ENCODE measurements around the gene EPS15.
"Not testable (repeated sequence)": the region's sequence is repeated elsewhere in the genome, so short reads cannot be mapped to it uniquely, and the experiment has no call there.

Gene EPS15

DNA sequence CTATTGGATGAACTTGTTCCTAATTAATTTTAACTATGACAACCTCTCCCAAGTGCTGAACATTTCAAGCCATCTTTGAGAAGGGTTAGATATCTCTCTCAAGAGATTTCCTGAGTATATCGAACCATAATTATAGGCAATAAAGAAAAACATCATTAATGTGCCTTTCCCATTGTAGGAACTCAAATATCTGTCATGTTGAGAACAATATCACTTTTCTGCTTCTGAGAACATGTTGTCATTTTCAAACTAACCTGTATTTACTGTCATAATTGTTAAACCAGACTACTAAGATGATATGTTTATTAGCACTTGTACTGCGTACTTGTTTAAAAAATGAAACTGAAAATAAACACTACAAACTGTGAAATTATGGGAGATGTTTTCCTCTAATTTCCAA lies 4.3 kb downstream of the EPS15 start:
- no peak for DNase-seq

DNA sequence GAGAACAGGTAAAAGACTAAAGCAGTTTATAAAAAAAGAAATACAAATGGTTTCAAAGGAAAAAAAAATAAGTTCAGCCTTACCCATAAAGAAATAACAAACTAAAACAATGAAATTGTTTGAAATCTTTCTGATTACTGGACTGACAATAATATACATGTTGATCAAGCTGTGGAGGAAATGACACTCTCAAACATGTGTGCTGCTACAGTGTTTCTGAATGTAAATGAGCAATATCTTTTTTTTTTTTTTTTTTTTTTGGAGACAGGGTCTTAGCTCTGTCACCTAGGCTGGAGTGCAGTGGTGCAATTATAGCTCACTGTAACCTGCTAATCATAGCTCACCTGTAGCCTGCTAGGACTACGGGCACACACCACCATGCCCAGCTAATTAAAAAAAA lies 6.5 kb downstream of the EPS15 start:
- DNase-seq, result no peak

DNA sequence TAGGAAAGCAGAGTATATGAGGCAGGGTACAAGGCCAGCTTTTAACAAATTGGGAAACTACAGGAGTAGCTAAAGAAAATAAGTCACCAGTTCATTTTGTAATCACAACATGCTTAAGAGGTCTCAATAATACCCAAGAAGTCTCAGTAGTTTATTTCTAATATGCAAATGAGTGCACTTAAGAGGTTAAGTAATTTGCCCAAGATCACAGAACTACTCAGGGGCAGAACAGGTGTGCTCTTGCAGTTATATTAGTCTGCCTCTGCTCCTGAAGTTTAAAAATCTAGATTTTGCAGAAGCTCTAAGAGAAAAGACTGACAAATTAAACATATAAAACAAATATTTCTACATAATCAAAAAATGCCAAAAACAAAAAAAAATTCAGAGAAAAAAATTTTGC lies 6.9 kb downstream of the EPS15 start:
- no peak for DNase-seq

DNA sequence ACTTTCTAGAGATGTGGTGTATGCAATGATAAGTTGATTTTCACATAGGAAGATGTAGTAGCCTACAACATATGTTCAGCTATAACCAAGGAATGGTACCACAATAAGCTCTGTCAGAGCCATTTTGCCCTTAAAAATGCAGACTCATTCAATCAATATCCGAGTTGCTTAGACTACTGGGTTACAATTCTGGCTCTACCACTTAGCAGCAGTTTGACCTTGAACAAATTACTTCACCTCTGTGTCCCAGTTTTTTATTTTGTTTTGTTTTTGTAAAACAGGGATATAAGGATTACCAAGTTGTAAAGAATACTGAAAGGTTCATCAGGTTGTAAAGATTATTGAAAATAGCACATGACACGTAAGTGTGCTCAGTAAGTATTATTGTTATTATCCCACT lies 9.3 kb downstream of the EPS15 start:
- no peak for DNase-seq

DNA sequence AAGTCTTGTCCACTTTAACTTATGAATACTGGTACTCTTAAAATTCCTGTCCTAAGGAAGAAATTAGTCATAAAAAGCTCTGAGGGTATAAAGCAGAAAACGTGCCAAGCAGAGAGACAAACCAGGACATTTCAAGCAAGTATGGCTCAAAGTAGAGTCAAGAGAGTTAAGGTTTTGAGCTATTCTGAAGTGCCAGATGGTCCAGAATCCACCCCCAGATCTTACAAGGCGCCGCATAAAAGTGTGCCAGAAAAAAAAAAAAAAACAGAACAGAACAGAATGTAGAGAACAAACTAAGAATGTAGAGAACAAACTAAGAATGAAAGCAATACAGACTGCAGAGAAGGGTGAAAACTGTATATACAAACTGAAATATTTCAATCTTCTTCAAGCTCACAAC lies 12.5 kb downstream of the EPS15 start:
- DNase-seq, result no peak

DNA sequence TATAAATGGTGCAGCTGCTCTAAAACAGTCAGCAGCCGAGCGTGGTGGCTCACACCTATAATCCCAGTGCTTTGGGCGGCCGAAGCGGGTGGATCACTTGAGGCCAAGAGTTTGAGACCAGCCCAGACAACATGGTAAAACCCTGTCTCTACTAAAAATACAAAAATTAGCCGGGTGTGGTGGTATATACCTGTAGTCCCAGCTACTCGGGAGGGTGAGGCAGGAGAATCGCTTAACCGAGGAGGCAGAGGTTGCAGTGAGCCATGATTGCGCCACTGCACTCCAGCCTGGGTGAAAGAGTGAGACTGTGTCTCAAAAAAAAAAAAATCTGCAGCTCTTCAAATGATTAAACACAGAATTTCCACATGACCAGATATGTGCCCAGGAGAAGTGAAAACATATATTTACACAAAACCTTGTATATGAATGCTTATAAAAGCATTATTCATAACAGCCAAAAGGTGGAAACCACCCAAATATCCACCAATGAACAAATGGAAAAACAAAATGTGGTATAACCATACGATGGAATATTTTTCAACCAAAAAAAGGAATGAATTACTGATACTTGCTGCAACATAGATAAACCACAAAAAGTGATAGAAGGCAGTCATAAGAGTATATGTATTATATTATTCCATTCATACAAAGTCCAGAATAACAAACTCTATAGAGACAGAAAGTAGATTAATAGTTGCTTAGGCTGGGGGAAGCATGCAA lies 14.1 kb downstream of the EPS15 start:
- DNase-seq, result no peak

DNA sequence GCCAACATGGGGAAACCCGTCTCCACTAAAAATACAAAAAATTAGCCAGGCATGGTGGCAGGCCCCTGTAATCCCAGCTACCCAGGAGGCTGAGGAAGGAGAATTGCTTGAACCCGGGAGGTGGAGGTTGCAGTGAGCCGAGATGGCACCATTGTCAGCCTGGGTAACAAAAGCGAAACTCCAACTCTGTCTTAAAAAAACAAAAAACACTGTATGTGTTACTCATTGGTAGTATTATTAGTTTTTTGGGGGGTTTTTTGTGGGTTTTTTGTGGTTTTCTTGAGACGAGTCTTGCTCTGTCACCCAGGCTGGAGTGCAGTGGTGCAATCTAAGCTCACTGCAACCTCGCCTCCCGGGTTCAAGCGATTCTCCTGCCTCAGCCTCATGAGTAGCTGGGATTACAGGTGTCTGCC lies 17.8 kb downstream of the EPS15 start:
- DNase-seq, result peak in 1 of 5 donors; percentile 45

DNA sequence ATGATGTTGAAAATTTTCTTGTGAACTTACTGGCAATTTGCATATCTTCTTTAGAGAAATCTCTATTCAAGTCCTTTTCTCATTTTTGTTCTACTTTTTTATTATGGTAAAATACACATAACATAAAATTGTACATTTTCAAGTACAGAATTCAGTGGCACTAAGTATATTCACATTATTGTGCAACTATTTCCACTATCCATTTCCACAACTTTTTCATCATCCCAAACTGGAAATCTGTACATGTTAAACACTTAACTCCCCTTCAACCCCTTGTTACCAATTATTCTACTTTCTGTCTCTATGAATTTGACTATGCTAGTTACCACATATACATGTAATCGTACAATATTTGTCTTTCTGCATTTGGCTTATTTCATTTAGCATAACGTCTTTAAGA lies 19.4 kb downstream of the EPS15 start:
- DNase-seq, result no peak

DNA sequence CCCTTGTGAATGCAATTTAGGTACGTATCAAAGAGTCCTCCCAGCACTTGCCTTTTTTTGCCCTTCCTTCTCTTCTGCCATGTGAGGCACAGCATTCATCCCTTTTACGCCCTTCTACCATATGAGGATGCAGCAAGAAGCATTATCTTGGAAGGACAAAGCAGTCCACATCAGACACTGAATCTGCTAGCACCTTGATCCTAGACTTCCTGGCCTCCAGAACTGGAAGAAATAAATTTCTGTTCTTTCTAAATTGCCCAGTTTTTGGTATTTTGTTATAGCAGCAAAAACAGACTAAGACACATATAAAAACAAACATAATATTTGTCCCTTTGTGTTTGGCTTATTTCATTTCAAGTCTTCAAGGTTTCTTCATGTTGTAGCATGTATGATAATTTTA lies 20.1 kb downstream of the EPS15 start:
- no peak for DNase-seq

DNA sequence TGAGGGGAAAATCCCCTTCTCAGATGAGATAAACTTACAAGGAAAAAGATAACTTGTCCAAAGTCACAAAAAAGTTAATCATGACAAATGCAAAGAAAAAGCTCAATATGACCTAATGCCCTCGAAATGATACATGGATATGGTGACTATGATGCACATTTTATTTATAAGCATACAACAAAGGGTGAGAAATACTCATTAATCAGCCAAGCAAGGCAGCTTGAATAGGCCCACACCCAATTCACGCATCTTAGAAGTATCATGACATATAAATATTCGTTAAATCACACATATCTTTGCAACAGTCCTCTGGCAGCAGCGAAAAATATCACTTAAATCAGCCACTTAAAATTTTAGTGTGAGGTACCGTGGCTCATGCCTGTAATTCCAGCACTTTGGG lies 21.7 kb downstream of the EPS15 start:
- DNase-seq, result no peak

DNA sequence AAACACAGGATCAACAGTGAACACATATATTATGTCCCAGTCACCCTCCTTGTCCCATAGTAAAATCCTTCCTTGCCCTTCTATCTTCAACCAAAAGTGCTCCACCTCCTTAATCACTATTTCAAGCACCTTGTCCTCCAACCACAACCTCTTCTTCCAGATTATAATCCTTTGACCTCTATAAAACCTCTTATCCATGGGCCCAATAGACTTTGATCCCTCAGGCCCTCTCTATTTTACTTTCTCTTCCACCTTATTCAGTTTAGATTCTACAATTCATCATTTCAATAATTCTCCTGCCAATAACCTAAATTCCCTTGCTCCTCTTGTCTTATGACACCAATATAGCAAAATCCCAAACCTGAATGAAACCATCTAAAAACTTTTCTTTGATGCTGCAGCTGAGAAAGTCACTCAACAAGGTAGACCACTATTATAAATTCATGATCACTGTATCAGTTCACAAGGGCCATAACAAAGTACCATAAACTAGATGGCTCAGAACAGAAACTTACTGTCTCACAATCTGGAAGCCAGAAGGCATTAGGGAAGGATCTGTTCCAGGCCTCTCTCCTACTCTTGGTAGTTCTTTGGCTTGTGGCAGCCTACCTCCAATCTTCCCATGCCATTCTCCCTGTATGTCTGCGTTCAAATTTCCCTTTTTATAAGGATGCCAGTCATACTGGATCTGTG lies 24.8 kb downstream of the EPS15 start:
- DNase-seq, result no peak

DNA sequence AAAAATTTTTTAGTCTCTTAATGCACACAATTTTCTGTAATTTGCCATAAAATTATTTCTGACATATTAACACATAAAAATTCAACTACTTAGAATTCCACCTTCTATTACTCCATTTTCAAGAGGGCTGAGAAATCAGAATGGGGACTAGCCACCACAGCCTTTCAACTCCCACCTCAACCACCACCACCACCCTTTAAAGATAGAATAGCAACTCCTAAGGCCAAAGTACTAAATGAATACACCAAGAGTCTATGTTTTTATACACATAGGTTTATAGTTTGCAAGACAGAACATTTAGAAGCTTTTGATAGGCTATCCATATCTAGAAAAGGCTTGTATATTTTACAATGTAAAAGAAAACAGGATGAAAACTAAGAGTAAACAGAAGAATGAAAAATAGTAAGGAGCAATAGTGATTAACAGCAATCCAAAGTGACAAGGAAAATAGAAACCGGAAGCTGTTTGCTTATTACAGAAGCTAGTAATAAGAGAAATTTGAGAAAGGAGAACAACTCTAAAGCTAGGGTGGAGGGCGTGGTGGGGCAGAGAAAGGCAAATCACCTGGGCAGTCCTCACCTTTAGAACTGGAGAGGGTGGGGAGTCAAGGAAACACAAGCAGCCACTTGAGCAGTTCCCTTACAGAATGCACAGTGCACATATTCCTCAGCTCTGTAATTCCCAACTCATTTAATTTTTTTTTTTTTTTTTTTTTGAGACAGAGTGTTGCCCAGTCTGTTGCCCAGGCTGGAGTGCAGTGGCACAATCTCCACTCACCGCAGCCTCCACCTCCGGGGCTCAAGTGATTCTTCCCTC lies 27.7 kb downstream of the EPS15 start:
- DNase-seq, result no peak

DNA sequence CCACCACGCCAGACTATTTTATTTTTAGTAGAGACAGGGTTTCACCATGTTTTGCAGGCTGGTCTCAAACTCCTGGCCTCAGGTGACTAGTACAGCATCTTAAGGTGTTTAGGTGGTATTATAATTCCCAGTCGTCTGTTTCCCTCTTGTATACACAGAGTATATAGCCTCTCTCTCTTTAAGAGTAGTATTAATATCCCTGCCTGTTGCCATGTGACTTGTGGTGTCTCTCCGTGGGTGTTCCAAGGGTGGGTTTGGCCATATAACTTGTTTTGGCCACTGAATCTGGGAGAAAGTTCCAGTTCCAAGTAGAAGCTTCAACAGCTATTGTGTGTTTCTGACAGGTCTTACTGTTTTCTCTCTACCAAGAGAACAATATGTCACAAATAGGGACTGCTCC lies 29.6 kb downstream of the EPS15 start:
- no peak for DNase-seq

DNA sequence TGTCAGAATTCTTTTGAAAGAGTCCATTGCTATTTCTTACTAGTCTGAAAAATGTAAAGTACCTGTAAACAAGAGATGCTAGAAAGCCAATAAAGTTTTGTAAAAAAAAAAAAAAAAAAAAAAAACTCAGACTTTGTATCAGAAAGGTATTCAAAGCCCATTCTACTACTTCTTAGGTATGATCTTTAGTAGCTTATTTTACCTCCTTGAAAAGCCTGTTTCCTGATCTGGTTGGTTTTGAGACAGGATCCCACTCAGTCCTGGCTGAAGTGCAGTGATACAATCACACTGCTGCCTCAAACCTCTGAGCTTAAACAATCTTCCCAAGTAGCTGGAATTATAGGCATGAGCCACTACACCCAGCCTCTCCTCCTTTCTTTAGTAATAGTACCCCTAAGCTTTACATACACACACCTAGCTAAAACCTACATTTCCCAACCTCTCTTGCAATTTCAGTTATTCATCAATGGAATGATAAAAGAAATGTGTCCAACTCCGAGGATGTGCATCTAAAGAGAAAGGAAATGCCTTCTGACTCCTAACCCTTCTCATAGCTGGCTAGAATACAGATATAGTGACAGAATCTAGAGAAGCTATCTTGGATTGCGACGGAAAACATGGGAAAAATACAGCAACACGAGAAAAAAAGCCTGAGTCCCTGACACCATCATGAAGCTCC lies 30.6 kb downstream of the EPS15 start:
- DNase-seq, result no peak

DNA sequence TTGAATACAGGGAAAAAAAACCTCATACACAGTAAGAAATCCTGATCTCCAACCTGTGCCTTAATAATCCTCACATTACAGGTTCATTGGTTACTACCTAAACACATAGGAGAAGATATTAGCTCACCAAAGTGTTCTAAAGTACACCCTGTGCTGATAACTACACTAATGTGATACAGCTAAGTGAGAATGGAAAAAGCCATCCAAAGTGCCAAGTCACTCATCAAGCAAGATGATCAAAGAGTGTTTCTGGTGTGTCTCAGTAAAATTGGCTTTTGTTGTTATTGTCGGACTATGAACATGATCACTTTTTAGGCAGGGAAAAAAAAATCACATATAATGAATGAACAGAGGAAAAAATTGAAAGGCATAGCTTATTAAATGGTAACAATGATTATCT lies 31.4 kb downstream of the EPS15 start:
- no peak for DNase-seq

DNA sequence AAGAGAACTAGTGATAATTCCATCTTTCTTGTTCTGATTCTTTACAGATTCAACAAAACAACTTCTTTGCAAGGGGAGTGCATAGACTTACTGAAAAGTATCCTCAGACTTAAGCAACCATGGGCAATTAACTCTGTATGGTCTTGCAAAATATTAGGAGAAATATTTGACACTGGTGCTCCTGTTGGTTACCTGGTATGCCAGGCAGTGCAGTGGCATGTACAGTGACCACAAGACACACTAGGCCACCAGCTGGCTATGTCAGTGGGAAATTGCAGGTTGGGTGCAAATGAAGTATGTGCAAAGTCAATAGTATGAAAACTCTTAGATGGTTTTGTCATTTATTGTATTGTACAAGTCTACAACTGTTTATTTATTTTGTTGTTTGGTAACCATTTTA lies 34.5 kb downstream of the EPS15 start:
- DNase-seq, result no peak

DNA sequence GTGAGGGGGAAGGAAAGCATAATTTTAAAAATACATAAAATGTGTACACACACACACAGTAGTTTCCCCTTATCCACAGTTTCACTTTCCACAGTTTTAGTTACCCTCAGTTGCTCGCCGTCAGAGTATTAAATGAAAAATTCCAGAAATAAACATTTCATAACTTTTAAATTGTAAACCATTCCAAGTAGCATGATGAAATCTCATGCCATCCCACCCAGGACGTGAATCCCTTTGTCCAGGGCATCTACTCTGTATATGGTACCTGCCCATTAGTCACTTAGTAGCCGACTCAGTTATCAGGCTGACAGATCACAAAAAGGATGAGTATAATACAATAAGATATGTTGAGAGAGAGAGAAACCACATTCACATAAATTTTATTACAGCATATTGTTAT lies 36.2 kb downstream of the EPS15 start:
- DNase-seq, result no peak

DNA sequence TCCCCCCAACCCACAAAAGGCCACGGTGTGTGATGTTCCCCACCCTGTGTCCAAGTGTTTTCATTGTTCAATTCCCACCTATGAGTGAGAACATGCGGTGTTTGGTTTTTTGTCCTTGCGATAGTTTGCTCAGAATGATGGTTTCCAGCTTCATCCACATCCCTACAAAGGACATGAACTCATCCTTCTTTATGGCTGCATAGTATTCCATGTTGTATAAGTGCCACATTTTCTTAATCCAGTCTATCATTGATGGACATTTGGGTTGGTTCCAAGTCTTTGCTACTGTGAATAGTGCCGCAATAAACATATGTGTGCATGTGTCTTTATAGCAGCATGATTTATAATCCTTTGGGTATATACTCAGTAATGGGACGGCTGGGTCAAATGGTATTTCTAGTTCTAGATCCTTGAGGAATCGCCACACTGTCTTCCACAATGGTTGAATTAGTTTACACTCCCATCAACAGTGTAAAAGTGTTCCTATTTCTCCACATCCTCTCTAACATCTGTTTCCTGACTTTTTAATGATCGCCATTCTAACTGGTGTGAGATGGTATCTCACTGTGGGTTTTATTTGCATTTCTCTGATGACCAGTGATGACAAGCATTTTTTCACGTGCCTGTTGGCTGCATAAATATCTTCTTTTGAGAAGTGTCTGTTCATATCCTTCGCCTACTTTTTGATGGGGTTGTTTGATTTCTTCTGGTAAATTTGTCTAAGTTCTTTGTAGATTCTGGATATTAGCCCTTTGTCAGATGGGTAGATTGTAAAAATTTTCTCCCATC lies 44.0 kb downstream of the EPS15 start:
- not testable (repeated sequence) for DNase-seq

DNA sequence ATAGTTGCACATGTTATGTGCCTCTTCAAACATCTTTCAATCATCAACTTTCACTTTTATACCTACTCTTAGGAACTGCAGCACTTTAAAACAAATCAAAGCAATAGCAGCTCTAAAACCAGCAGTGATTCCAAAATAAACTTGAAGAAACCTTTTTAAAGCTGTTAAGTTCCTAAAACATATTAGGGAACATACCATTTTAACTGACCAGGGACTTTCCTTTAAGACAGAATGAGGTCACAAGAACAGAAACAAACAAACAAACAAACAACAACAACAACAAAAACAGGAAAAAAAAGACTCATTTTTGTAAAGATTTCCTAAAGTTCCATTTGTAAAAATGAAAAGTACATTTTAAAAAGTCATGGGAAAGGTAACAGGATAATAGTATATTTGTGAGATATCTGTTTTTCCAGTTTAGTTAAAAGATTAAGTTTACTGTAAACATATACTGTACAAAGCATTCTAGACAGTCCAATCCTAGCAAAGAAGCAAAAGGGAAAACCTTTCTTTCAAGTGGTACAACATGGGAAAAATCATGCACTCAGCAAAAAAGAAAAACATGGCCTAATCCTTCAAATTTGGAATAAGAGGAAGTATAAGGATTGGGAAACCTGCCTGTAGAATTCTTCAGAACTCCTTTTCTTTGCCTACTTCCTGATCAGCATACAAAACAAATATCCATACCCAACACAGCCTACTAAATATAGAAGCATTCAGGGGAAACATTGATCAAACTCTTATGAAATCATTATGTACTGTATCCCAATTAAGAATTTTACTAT lies 45.5 kb downstream of the EPS15 start:
- DNase-seq, result no peak

DNA sequence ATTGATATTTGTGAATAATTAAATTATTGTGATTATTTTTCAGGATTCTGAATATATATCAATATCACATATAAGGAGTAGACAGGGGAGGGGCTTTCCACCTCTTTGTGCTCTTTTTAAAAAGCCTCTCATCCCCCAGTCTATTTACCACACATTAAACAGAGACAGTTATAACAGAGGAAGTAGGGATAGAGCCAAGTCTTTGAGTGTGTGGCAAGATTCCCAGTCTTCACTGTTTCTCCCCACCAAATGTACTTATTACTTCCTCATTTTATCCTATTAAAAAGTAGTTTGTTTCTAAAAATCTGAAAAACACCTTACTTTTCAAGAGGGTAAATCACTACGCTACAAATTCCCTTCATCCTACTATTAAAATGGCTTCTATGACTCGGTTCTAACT lies 46.7 kb downstream of the EPS15 start:
- DNase-seq, result no peak

DNA sequence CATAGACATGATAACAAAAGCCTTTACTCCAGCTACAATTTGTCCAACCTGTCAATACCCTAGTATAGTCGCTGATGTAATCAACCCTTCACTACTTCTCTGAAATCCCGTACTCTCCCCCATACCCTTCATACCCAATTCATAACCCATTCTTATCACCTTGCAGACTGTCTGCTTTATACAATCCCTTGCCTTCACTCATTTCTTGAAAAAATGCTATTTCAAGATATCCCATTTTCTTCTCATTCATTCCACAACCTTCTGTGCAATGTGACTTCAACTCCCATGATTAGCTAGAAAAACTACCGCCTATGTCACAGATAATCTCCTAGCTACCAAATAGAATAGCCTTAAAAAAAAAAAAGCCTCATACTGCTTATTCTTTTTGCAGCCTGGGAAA lies 49.5 kb downstream of the EPS15 start:
- no peak for DNase-seq

DNA sequence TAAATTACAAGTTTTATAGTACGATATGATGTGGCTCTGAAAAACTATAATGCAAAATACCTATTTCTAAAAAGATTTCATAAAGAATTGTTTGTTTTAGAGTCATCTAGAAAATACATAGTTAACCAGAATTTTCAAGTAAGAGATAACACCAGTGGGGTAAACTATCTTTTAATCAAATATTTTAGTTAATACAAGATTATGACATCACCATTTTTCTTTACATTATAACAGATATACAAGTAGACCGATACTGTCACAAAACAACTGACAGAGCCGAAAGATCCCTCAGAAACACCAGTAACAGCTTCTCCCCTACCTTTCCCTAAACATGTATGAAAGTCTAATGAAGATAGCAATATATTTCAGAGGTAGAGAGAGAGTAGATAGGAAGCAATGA lies 54.2 kb downstream of the EPS15 start:
- DNase-seq, result no peak

Measured in T-helper 1 cell (primary cell).